OCI-LY1 (cell line): ENCODE measurements around the gene TENM4.

ENCODE experiments used
- EZH2 ChIP-seq: fragments of 200-600 bp; sonication (generic), shearing (Covaris generic); IDR thresholded peaks from 2 replicates; pipeline ENCODE4 v1.8.0; 2017; ENCODE audit warnings: borderline replicate concordance, mixed run types, mild to moderate bottlenecking, antibody characterized with exemption, low read length, moderate library complexity, mixed read lengths
- TF ChIP-seq, protein P1 (sequence below): fragments of 200-600 bp; sonication (generic), shearing (Covaris generic); IDR thresholded peaks from 2 replicates; pipeline ENCODE4 v1.5.1; 2017; ENCODE audit warnings: mild to moderate bottlenecking, antibody characterized with exemption, low read length, moderate library complexity, mixed read lengths

DNA sequence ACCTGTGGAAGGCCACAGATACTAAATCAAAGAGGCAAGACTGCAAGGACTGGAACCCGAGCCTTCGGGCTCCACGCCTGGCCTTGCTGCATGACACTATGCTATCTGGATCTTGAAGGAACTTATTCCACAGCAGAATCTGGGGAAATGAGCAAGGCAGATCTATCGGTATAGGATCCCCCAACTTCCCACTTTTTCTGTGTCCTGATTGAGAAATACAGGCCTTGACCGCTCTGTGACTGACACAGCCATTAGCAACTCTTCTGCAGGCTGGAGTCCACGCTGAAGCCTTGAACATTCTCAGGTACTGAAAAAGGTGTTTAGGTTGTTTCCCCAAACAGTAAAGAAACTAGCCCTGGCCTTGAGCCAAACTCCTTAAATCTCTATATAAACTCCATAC is 625.0 kb downstream of the TENM4 start:
- TF ChIP-seq, protein P1, sequence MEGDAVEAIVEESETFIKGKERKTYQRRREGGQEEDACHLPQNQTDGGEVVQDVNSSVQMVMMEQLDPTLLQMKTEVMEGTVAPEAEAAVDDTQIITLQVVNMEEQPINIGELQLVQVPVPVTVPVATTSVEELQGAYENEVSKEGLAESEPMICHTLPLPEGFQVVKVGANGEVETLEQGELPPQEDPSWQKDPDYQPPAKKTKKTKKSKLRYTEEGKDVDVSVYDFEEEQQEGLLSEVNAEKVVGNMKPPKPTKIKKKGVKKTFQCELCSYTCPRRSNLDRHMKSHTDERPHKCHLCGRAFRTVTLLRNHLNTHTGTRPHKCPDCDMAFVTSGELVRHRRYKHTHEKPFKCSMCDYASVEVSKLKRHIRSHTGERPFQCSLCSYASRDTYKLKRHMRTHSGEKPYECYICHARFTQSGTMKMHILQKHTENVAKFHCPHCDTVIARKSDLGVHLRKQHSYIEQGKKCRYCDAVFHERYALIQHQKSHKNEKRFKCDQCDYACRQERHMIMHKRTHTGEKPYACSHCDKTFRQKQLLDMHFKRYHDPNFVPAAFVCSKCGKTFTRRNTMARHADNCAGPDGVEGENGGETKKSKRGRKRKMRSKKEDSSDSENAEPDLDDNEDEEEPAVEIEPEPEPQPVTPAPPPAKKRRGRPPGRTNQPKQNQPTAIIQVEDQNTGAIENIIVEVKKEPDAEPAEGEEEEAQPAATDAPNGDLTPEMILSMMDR, result no peak
- no peak for TF ChIP-seq EZH2
